ENCODE measurements around the gene ANKRD9. TPM values are rescaled to one million over a fixed set of nuclear protein-coding genes. Genes with fewer than 3 reads are reported as not detected.

Gene ANKRD9
- total and polyA plus RNA-seq, 2 of the 13 experiments (the other 11 are each of a cell fraction or from before 2014, with no cell fraction given), result 10.0 to 15.0 TPM

DNA sequence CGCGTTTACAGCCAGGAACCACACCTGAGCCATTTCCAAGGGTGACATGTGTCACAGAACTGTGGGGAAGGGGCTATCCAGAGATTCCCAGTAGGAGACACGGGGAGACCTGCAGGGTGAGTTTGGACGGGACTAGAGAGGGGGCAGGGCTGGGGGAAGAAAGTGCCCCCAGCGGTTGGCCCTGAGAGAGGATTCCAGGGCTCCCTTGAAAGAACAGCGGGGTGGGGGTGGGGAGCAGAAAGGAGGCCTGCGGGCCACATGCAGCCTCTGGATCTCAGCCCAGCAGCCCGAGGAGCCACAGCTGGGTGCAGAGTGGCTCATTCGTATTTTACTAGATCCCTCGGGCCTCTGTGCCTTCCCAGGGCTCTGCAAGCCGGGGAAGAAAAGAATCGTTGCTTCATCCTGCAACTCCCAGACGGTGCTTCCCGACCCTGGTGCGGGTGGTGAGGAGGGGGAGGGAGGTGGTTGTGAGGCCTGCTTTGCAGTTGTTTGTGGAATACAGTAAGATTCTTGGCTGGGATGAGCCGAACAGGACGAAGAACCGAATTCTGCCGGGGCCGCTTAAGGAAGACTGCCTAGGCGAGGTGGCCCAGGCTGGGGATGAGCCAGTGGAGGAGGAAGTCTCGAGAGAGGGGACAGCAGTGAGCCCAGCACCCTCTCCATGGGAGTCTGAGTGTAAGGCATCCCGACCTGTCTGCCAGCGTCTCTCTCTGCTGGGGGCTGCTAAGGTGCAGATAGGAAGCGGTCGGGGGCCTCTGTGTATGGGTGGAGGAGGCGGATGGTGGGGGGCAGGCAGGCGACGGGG is 36.1 kb upstream of the ANKRD9 start (continued):
- TF ChIP-seq ZC3H4 (CRISPR knock-in tag; IDR thresholded peaks at IDR 0.05; ENCODE audit: borderline replicate concordance) (peak; percentile 25; the same call in 1 of the 2 replicates), HNRNPL (IDR thresholded peaks at IDR 0.05; ENCODE audit: low read depth, low read length) (0 out of 2 replicates have a peak, but pooled peaks have one; percentile 14), ZNF572 (CRISPR knock-in tag; IDR thresholded peaks at IDR 0.05) (0 out of 2 replicates have a peak, but pooled peaks have one; percentile 26), ZBTB39 (CRISPR knock-in tag; IDR thresholded peaks at IDR 0.05) (no peak), ZFP91 (CRISPR knock-in tag; IDR thresholded peaks at IDR 0.05; ENCODE audit: borderline replicate concordance) (peak; percentile 63), ZNF414 (CRISPR knock-in tag; IDR thresholded peaks at IDR 0.05) (no peak), NCOR1 (IDR thresholded peaks at IDR 0.05; ENCODE audit: borderline replicate concordance, low read length) (no peak), ZNF619 (CRISPR knock-in tag; IDR thresholded peaks at IDR 0.05) (no peak), SIX4 (CRISPR knock-in tag; IDR thresholded peaks at IDR 0.05) (no peak), TBX3 (IDR thresholded peaks at IDR 0.05; ENCODE audit: borderline replicate concordance) (no peak), ZNF883 (CRISPR knock-in tag; IDR thresholded peaks at IDR 0.05; ENCODE audit: not compliant biosample characterization) (no peak), KMT2B (CRISPR knock-in tag; IDR thresholded peaks at IDR 0.05) (no peak), GATAD1 (CRISPR knock-in tag; IDR thresholded peaks at IDR 0.05) (no peak), NFATC3 (CRISPR knock-in tag; IDR thresholded peaks at IDR 0.05) (0 out of 2 replicates have a peak, but pooled peaks have one; percentile 63)
- TF ChIP-seq, protein P1, sequence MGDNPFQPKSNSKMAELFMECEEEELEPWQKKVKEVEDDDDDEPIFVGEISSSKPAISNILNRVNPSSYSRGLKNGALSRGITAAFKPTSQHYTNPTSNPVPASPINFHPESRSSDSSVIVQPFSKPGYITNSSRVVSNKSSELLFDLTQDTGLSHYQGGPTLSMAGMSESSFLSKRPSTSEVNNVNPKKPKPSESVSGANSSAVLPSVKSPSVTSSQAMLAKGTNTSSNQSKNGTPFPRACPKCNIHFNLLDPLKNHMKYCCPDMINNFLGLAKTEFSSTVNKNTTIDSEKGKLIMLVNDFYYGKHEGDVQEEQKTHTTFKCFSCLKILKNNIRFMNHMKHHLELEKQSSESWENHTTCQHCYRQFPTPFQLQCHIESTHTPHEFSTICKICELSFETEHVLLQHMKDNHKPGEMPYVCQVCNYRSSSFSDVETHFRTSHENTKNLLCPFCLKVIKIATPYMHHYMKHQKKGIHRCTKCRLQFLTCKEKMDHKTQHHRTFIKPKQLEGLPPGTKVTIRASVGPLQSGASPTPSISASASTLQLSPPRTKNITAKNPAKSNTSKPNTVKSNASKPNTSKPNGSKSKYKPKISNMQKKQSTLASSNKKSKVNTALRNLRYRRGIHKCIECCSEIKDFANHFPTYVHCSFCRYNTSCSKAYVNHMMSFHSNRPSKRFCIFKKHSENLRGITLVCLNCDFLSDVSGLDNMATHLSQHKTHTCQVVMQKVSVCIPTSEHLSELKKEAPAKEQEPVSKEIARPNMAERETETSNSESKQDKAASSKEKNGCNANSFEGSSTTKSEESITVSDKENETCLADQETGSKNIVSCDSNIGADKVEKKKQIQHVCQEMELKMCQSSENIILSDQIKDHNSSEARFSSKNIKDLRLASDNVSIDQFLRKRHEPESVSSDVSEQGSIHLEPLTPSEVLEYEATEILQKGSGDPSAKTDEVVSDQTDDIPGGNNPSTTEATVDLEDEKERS (CRISPR knock-in tag; IDR thresholded peaks at IDR 0.05), result 0 out of 2 replicates have a peak, but pooled peaks have one; percentile 3
- TF ChIP-seq, protein P2, sequence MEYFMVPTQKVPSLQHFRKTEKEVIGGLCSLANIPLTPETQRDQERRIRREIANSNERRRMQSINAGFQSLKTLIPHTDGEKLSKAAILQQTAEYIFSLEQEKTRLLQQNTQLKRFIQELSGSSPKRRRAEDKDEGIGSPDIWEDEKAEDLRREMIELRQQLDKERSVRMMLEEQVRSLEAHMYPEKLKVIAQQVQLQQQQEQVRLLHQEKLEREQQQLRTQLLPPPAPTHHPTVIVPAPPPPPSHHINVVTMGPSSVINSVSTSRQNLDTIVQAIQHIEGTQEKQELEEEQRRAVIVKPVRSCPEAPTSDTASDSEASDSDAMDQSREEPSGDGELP (IDR thresholded peaks at IDR 0.05; ENCODE audit: borderline replicate concordance, low read depth), result peak; percentile 42; the same call in 1 of the 2 replicates
- TF ChIP-seq, protein P3, sequence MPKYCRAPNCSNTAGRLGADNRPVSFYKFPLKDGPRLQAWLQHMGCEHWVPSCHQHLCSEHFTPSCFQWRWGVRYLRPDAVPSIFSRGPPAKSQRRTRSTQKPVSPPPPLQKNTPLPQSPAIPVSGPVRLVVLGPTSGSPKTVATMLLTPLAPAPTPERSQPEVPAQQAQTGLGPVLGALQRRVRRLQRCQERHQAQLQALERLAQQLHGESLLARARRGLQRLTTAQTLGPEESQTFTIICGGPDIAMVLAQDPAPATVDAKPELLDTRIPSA (CRISPR knock-in tag; IDR thresholded peaks at IDR 0.05; ENCODE audit: borderline replicate concordance), result no peak
